ENCODE measurements around the gene FPGS. TPM values are rescaled to one million over a fixed set of nuclear protein-coding genes. Genes with fewer than 3 reads are reported as not detected.
"Not testable (repeated sequence)": the region's sequence is repeated elsewhere in the genome, so short reads cannot be mapped to it uniquely, and the experiment has no call there.

The FPGS gene
- total RNA-seq, 1 experiment from 2014 or later = 70.6 TPM

DNA sequence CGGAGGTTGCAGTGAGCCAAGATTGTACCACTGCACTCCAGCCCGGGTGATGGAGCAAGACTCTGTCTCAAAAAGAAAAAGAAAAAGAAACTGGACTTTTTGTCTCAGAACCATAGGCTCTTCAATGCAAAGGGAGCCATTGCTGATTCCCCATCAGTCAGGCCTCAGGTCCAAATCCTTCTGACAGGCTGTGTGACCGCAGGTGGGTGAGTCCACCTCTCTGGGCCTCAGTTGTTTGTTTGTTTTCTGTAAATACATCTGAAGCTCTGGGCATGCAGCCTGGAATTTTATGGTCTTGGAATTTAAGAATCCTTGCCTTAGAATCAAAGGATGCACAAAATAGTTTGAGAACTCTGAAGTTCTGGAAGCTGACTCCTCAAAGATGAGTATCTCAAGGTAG is 46.4 kb upstream of the FPGS start:
- Histone ChIP-seq H3K36me3 (ENCODE audit: control insufficient read depth in 1 of 2, insufficient read depth in 2 of 2, low read length in 2 of 2) (no peaks in the 10 kb centered on the region), H3K4me1 (ENCODE audit: control insufficient read depth in 1 of 2, insufficient read depth in 2 of 2, low read length in 2 of 2) (no peaks in the 10 kb centered on the region), H3K9ac (ENCODE audit: low read length) (no peak overlapping the region), H4K20me1 (ENCODE audit: insufficient read depth) (no peaks in the 10 kb centered on the region), H3K79me2 (ENCODE audit: insufficient read depth, low read length) (no peaks in the 10 kb centered on the region), H3K4me2 (ENCODE audit: low read length) (no peak overlapping the region), H2AFZ (ENCODE audit: low read depth, low read length, poor library complexity, severe bottlenecking) (no peak overlapping the region), H3K9me3 (ENCODE audit: control insufficient read depth in 1 of 2, insufficient read depth in 1 of 2, low read depth in 1 of 2, low read length in 2 of 2) (no peaks in the 10 kb centered on the region), H3K27me3 (ENCODE audit: insufficient read depth, low read length) (no peaks in the 10 kb centered on the region; the same call in 1 of the 2 replicates), H3K4me3 (replicated peaks in 1 of 2; ENCODE audit: low read depth in 1 of 2, low read length in 2 of 2) (no peak overlapping the region), H3K27ac (ENCODE audit: low read depth, low read length) (no peak overlapping the region), H3K9me2 (ENCODE audit: insufficient read depth) (no peaks in the 10 kb centered on the region)
- no TSS peak for BruUV-seq (replicated peaks)
- ATAC-seq = no peak
- intact Hi-C loops (cut with micrococcal nuclease) = no loop called here
- ChIA-PET CTCF (no interaction called here), RAD21 (ENCODE audit: low non-redundant PET in 1 of 2, low total read pairs in 2 of 2, uncharacterized antibody in 2 of 2, unreplicated experiment in 2 of 2) (no interaction called here), POLR2A (no interaction called here)
- TF ChIP-seq EGR1 (IDR thresholded peaks at IDR 0.05; ENCODE audit: low read depth) = no peak
- TF ChIP-seq FOSL1 (IDR thresholded peaks at IDR 0.05; ENCODE audit: low read depth) = no peak
- TF ChIP-seq, protein P1, sequence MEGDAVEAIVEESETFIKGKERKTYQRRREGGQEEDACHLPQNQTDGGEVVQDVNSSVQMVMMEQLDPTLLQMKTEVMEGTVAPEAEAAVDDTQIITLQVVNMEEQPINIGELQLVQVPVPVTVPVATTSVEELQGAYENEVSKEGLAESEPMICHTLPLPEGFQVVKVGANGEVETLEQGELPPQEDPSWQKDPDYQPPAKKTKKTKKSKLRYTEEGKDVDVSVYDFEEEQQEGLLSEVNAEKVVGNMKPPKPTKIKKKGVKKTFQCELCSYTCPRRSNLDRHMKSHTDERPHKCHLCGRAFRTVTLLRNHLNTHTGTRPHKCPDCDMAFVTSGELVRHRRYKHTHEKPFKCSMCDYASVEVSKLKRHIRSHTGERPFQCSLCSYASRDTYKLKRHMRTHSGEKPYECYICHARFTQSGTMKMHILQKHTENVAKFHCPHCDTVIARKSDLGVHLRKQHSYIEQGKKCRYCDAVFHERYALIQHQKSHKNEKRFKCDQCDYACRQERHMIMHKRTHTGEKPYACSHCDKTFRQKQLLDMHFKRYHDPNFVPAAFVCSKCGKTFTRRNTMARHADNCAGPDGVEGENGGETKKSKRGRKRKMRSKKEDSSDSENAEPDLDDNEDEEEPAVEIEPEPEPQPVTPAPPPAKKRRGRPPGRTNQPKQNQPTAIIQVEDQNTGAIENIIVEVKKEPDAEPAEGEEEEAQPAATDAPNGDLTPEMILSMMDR (IDR thresholded peaks at IDR 0.05 in 2 of 3, conservative IDR thresholded peaks at IDR 0.05 in 1 of 3; ENCODE audit: borderline replicate concordance in 1 of 3, insufficient read depth in 1 of 3, low read depth in 2 of 3, low read length in 2 of 3) = no peak
- no peak for TF ChIP-seq RAD21 (IDR thresholded peaks at IDR 0.05; ENCODE audit: low read depth)
- TF ChIP-seq CEBPB (IDR thresholded peaks at IDR 0.05; ENCODE audit: low read depth) = no peak
- TF ChIP-seq YY1 (IDR thresholded peaks at IDR 0.05; ENCODE audit: extremely low read depth, insufficient replicate concordance, low read depth, low read length) = no peak
- TF ChIP-seq EZH2phosphoT487 (IDR thresholded peaks at IDR 0.05; ENCODE audit: borderline replicate concordance) = no peak
- no peak for TF ChIP-seq ELF1 (IDR thresholded peaks at IDR 0.05; ENCODE audit: borderline replicate concordance, low read depth)
- no peak for TF ChIP-seq SP1 (IDR thresholded peaks at IDR 0.05; ENCODE audit: low read depth)
- TF ChIP-seq SRF (IDR thresholded peaks at IDR 0.05; ENCODE audit: low read depth) = no peak
- TF ChIP-seq SIN3A (IDR thresholded peaks at IDR 0.05; ENCODE audit: low read depth) = no peak
- TF ChIP-seq POLR2A (IDR thresholded peaks at IDR 0.05; ENCODE audit: borderline replicate concordance, extremely low read depth, insufficient read depth, insufficient read length) = no peak
- TF ChIP-seq, protein P2, sequence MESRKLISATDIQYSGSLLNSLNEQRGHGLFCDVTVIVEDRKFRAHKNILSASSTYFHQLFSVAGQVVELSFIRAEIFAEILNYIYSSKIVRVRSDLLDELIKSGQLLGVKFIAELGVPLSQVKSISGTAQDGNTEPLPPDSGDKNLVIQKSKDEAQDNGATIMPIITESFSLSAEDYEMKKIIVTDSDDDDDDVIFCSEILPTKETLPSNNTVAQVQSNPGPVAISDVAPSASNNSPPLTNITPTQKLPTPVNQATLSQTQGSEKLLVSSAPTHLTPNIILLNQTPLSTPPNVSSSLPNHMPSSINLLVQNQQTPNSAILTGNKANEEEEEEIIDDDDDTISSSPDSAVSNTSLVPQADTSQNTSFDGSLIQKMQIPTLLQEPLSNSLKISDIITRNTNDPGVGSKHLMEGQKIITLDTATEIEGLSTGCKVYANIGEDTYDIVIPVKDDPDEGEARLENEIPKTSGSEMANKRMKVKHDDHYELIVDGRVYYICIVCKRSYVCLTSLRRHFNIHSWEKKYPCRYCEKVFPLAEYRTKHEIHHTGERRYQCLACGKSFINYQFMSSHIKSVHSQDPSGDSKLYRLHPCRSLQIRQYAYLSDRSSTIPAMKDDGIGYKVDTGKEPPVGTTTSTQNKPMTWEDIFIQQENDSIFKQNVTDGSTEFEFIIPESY (IDR thresholded peaks at IDR 0.05; ENCODE audit: extremely low read depth, insufficient replicate concordance, low read length) = no peak
- no peak for TF ChIP-seq ZNF274 (IDR thresholded peaks at IDR 0.05; ENCODE audit: low read depth, low read length)
- no peak for DNase-seq (ENCODE audit: low read depth, low spot score)

DNA sequence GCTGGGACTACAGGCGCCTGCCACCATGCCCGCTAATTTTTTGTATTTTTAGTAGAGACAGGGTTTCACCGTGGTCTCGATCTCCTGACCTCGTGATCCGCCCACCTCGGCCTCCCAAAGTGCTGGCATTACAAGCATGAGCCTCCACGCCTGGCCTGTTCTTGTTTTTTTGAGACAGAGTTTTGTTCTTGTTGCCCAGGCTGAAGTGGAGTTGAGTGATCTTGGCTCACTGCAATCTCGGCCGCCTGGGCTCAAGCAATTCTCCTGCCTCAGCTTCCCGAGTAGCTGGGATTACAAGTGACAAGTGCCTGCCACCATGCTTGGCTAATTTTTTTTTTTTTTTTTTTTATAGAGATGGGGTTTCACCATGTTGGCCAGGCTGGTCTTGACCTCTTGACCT is 45.9 kb upstream of the FPGS start:
- RAD21 ChIA-PET (ENCODE audit: low non-redundant PET in 1 of 2, low total read pairs in 2 of 2, uncharacterized antibody in 2 of 2, unreplicated experiment in 2 of 2); H3K9me3 ChIP-seq (ENCODE audit: control insufficient read depth in 1 of 2, insufficient read depth in 1 of 2, low read depth in 1 of 2, low read length in 2 of 2); H3K9me2 ChIP-seq (ENCODE audit: insufficient read depth); H4K20me1 ChIP-seq (ENCODE audit: insufficient read depth); intact Hi-C loops (cut with micrococcal nuclease); BruUV-seq (replicated peaks); H3K27ac ChIP-seq (ENCODE audit: low read depth, low read length); H3K4me3 ChIP-seq (replicated peaks in 1 of 2; ENCODE audit: low read depth in 1 of 2, low read length in 2 of 2); H3K27me3 ChIP-seq (ENCODE audit: insufficient read depth, low read length); H3K4me2 ChIP-seq (ENCODE audit: low read length); DNase-seq (ENCODE audit: low read depth, low spot score); H3K79me2 ChIP-seq (ENCODE audit: insufficient read depth, low read length); H2AFZ ChIP-seq (ENCODE audit: low read depth, low read length, poor library complexity, severe bottlenecking); ATAC-seq; H3K36me3 ChIP-seq (ENCODE audit: control insufficient read depth in 1 of 2, insufficient read depth in 2 of 2, low read length in 2 of 2); H3K9ac ChIP-seq (ENCODE audit: low read length); CTCF ChIA-PET; H3K4me1 ChIP-seq (ENCODE audit: control insufficient read depth in 1 of 2, insufficient read depth in 2 of 2, low read length in 2 of 2); POLR2A ChIA-PET: not testable (repeated sequence)
